ENCODE measurements around the gene MARK3. TPM values are rescaled to one million over a fixed set of nuclear protein-coding genes. Genes with fewer than 3 reads are reported as not detected.

MARK3 gene
- total RNA-seq, 2 experiments from 2014 or later: 68.4 to 69.2 TPM

DNA sequence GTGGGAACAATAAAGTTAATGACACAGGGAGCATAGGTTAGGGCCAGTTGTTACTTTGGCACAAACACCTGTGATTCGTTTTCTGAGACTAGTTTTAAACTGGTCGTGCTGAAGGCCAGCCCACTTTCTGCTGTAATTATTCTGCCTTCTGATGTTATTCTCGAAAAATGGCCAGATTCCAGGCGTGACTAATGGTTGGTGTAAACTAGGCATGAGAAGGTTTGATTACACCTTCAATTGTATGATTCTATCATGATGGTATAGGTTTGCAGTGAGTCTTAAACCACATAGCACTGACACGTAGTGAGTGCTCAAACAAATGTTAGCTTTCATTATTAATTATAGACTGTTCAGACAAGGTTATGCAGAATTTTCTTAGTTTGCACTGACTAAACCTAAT is 98.4 kb downstream of the MARK3 start:
- DNase-seq: no peak
- no peak for ATAC-seq
- CTCF ChIA-PET: no interaction called here
- TF ChIP-seq, protein P1, sequence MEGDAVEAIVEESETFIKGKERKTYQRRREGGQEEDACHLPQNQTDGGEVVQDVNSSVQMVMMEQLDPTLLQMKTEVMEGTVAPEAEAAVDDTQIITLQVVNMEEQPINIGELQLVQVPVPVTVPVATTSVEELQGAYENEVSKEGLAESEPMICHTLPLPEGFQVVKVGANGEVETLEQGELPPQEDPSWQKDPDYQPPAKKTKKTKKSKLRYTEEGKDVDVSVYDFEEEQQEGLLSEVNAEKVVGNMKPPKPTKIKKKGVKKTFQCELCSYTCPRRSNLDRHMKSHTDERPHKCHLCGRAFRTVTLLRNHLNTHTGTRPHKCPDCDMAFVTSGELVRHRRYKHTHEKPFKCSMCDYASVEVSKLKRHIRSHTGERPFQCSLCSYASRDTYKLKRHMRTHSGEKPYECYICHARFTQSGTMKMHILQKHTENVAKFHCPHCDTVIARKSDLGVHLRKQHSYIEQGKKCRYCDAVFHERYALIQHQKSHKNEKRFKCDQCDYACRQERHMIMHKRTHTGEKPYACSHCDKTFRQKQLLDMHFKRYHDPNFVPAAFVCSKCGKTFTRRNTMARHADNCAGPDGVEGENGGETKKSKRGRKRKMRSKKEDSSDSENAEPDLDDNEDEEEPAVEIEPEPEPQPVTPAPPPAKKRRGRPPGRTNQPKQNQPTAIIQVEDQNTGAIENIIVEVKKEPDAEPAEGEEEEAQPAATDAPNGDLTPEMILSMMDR (IDR thresholded peaks at IDR 0.05): no peak
- Mint-ChIP-seq H3K4me3 (no peak overlapping the region), H3K27me3 (no peaks in the 10 kb centered on the region), H3K4me1 (ENCODE audit: low read depth) (peaks cover 11% of the 10 kb centered on the region), H3K27ac (no peak overlapping the region), H3K36me3 (ENCODE audit: low read depth) (peaks cover 41% of the 10 kb centered on the region), H3K9me3 (no peaks in the 10 kb centered on the region)
- POLR2A ChIA-PET: no interaction called here
- intact Hi-C loops (cut with micrococcal nuclease): no loop called here

DNA sequence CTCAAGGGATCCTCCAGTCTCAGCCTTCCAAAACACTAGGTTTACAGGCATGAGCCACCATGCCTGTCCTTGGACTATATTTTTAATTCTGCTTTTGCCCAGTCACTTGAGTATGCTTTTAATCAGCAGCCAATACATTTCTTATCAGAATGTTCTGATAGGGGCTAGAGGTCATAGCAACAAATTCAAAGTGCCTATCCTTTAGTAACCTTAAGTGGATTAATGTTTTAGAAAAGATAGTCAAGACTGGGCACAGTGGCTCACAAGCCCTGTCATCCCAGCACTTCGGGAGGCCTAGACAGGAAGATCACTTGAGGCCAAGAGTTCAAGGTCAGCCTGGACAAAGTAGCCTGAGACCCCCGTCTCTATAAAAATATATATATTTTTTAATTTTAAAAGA is 100.3 kb downstream of the MARK3 start:
- Mint-ChIP-seq H3K27me3 (no peaks in the 10 kb centered on the region), H3K4me3 (no peak overlapping the region), H3K27ac (no peak overlapping the region), H3K36me3 (ENCODE audit: low read depth) (peaks cover 35% of the 10 kb centered on the region), H3K4me1 (ENCODE audit: low read depth) (peaks cover 6% of the 10 kb centered on the region), H3K9me3 (no peaks in the 10 kb centered on the region)
- ChIA-PET POLR2A (interaction anchor here (0.6 kb wide), 1 partner anchor 173 kb away, joined by 3 read pairs; no protein-coding TSS in a partner anchor), CTCF (no interaction called here)
- intact Hi-C loops (cut with micrococcal nuclease): no loop called here
- no peak for DNase-seq
- no peak for ATAC-seq
- TF ChIP-seq, protein P1 (IDR thresholded peaks at IDR 0.05): no peak

DNA sequence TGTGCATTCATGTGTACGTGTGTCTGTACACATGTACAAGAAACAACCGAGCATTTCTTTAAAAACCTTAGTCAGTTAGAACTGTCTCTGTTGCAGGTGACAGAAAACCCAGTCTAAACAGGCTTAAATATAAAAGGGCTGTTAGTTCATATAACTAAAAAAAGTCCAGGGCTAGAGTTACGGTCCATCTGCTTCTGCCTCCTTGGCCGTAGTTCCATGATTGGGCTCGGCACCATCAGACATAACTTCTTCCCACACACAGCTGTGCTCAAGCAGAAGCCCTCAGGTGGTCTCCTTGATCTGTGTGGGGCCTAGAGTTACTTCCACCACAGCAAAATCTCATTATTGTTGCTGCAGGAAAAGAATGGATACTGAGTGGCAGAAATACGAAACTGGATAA is 102.9 kb downstream of the MARK3 start:
- Mint-ChIP-seq H3K27me3 (no peaks in the 10 kb centered on the region), H3K4me3 (no peak overlapping the region), H3K9me3 (no peaks in the 10 kb centered on the region), H3K27ac (no peak overlapping the region), H3K36me3 (ENCODE audit: low read depth) (peaks cover 16% of the 10 kb centered on the region), H3K4me1 (ENCODE audit: low read depth) (no peaks in the 10 kb centered on the region)
- intact Hi-C loops (cut with micrococcal nuclease): no loop called here
- ChIA-PET CTCF (interaction anchor here (1.3 to 2.2 kb wide), 2 partner anchors 12 to 31 kb away, joined by 4 to 5 read pairs; no protein-coding TSS in a partner anchor), POLR2A (no interaction called here)
- ATAC-seq (no peak), DNase-seq (no peak)
- TF ChIP-seq, protein P1 (IDR thresholded peaks at IDR 0.05): no peak

- ChIA-PET POLR2A (no interaction called here), CTCF (interaction anchor here (1.6 kb wide), 1 partner anchor 11 kb away, joined by 5 read pairs; no protein-coding TSS in a partner anchor)
- no peak for ATAC-seq
- TF ChIP-seq, protein P1 (IDR thresholded peaks at IDR 0.05): no peak
- Mint-ChIP-seq H3K4me3 (no peak overlapping the region), H3K9me3 (no peaks in the 10 kb centered on the region), H3K27ac (no peak overlapping the region), H3K36me3 (ENCODE audit: low read depth) (peaks cover 10% of the 10 kb centered on the region), H3K27me3 (no peaks in the 10 kb centered on the region), H3K4me1 (ENCODE audit: low read depth) (no peaks in the 10 kb centered on the region)
- no peak for DNase-seq
- intact Hi-C loops (cut with micrococcal nuclease): no loop called here
Observed at GRCh38 chr14:103488960-103489359, 103.7 kb downstream of the MARK3 start.

DNA sequence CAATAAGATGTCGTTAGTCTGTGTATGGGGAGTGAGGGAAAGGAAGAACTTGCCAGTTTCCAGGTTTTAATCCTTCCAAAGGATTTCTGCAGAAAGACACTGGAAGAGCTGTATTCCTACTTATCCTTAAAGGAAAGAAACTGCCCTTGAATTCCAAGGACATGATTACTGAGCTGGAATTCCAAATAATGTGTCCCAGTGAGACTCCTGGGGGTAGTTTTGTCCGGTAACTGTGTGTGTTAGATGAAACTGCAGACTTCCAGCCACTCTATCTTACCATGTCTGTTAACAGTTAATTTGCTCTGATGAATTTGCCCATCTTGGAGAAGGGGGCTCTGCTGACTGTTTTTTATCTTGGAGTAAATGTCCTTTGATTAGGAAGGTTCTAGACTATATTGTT is 104.4 kb downstream of the MARK3 start:
- CTCF ChIA-PET: interaction anchor here (1.6 kb wide), 1 partner anchor 11 kb away, joined by 5 read pairs; no protein-coding TSS in a partner anchor

More for the DNA sequence above, 104.4 kb downstream of the MARK3 start:
- H3K27me3 Mint-ChIP-seq: no peaks in the 10 kb centered on the region
- POLR2A ChIA-PET: interaction anchor here (1.1 kb wide), 1 partner anchor 16 kb away, joined by 3 read pairs; no protein-coding TSS in a partner anchor
- DNase-seq (no peak), ATAC-seq (no peak)
- TF ChIP-seq, protein P1 (IDR thresholded peaks at IDR 0.05): no peak
- H3K9me3 Mint-ChIP-seq: no peaks in the 10 kb centered on the region
- intact Hi-C loops (cut with micrococcal nuclease): no loop called here
- H3K36me3 Mint-ChIP-seq (ENCODE audit: low read depth): peaks cover 10% of the 10 kb centered on the region
- no peak overlapping the region for H3K27ac Mint-ChIP-seq
- no peak overlapping the region for H3K4me3 Mint-ChIP-seq
- no peaks in the 10 kb centered on the region for H3K4me1 Mint-ChIP-seq (ENCODE audit: low read depth)
